ENCODE results near the gene FUOM. TPM values are rescaled to one million over a fixed set of nuclear protein-coding genes. Genes with fewer than 3 reads are reported as not detected.

Gene FUOM
- polyA plus RNA-seq, 3 donors: 29.8 to 56.8 (median 39.0) TPM

- WGBS (ENCODE audit: insufficient coverage): 100% methylated on average over 1 of the region's 2 CpGs
- Histone ChIP-seq H3K79me2 (ENCODE audit: insufficient read depth, low read length) (peaks cover 7% of the 10 kb centered on the region), H3K27me3 (ENCODE audit: control insufficient read depth in 2 of 2, insufficient read depth in 2 of 2, low read length in 2 of 2) (no peaks in the 10 kb centered on the region), H4K20me1 (ENCODE audit: insufficient read depth, low read length) (no peaks in the 10 kb centered on the region), H3K36me3 (replicated peaks in 1 of 2; ENCODE audit: control insufficient read depth in 1 of 2, insufficient read depth in 2 of 2, low read length in 2 of 2) (peaks cover 40 to 95% of the 10 kb centered on the region in 2 donors), H3K9ac (ENCODE audit: insufficient read depth, low read length, poor library complexity, severe bottlenecking) (no peak overlapping the region), H3K4me3 (replicated peaks in 1 of 3; ENCODE audit: low read depth in 2 of 3, low read length in 3 of 3) (no peak overlapping the region), H2AFZ (ENCODE audit: insufficient read depth, low read depth, low read length, poor library complexity, severe bottlenecking) (no peak overlapping the region), H3K27ac (ENCODE audit: low read depth in 1 of 2, low read length in 2 of 2) (no peak overlapping the region), H3K4me1 (ENCODE audit: control insufficient read depth in 1 of 2, insufficient read depth in 2 of 2, low read length in 2 of 2) (no peaks in the 10 kb centered on the region), H3K4me2 (replicated peaks; ENCODE audit: extremely low read depth, low read length, poor library complexity, severe bottlenecking) (no peak overlapping the region), H3K9me3 (replicated peaks in 1 of 2; ENCODE audit: control insufficient read depth in 1 of 2, insufficient read depth in 1 of 2, low read length in 2 of 2) (peaks cover 2 to 4% of the 10 kb centered on the region in 2 donors)
- H3K4me3 Mint-ChIP-seq: no peak overlapping the region
- no peak for TF ChIP-seq CTCF (IDR thresholded peaks at IDR 0.05)
- H3K27ac Mint-ChIP-seq: no peak overlapping the region
- intact Hi-C loops (cut with micrococcal nuclease): no loop called here
- peaks cover 1% of the 10 kb centered on the region for H3K4me1 Mint-ChIP-seq
- peaks cover 77 to 93% of the 10 kb centered on the region in 2 donors for H3K36me3 Mint-ChIP-seq
- DNase-seq: no peak
- H3K9me3 Mint-ChIP-seq: peaks cover 5 to 13% (median 7%) of the 10 kb centered on the region in 7 donors
- no peaks in the 10 kb centered on the region for H3K27me3 Mint-ChIP-seq (ENCODE audit: low read depth in 3 of 3)
Measured at GRCh38 chr10:133405272-133405671, 47.5 kb upstream of the FUOM start.

GRCh38 chr10:133403784-133404183 is 46.0 kb upstream of the FUOM start:
- Mint-ChIP-seq H3K27me3 (ENCODE audit: low read depth in 3 of 3) (no peaks in the 10 kb centered on the region), H3K9me3 (peaks cover 0 to 6% (median 3%) of the 10 kb centered on the region in 7 donors), H3K36me3 (peaks cover 76 to 92% of the 10 kb centered on the region in 2 donors), H3K4me1 (peaks cover 1% of the 10 kb centered on the region), H3K4me3 (no peak overlapping the region), H3K27ac (no peak overlapping the region)
- no peak overlapping the region for H2AFZ ChIP-seq (ENCODE audit: insufficient read depth, low read depth, low read length, poor library complexity, severe bottlenecking)
- no peaks in the 10 kb centered on the region for H3K4me1 ChIP-seq (ENCODE audit: control insufficient read depth in 1 of 2, insufficient read depth in 2 of 2, low read length in 2 of 2)
- no peaks in the 10 kb centered on the region for H3K27me3 ChIP-seq (ENCODE audit: control insufficient read depth in 2 of 2, insufficient read depth in 2 of 2, low read length in 2 of 2)
- no peak overlapping the region for H3K4me2 ChIP-seq (replicated peaks; ENCODE audit: extremely low read depth, low read length, poor library complexity, severe bottlenecking)
- intact Hi-C loops (cut with micrococcal nuclease): no loop called here
- TF ChIP-seq CTCF (IDR thresholded peaks at IDR 0.05): no peak
- no peak overlapping the region for H3K4me3 ChIP-seq (replicated peaks in 1 of 3; ENCODE audit: low read depth in 2 of 3, low read length in 3 of 3)
- H3K36me3 ChIP-seq (replicated peaks in 1 of 2; ENCODE audit: control insufficient read depth in 1 of 2, insufficient read depth in 2 of 2, low read length in 2 of 2): peaks cover 35 to 95% of the 10 kb centered on the region in 2 donors
- H3K9ac ChIP-seq (ENCODE audit: insufficient read depth, low read length, poor library complexity, severe bottlenecking): no peak overlapping the region
- H4K20me1 ChIP-seq (ENCODE audit: insufficient read depth, low read length): no peaks in the 10 kb centered on the region
- peaks cover 3% of the 10 kb centered on the region for H3K79me2 ChIP-seq (ENCODE audit: insufficient read depth, low read length)
- no peaks in the 10 kb centered on the region for H3K9me3 ChIP-seq (replicated peaks in 1 of 2; ENCODE audit: control insufficient read depth in 1 of 2, insufficient read depth in 1 of 2, low read length in 2 of 2)
- 96% methylated on average over 4 of the region's 5 CpGs for WGBS (ENCODE audit: insufficient coverage)
- H3K27ac ChIP-seq (ENCODE audit: low read depth in 1 of 2, low read length in 2 of 2): no peak overlapping the region
- DNase-seq: no peak
